HepG2 (cell line): ENCODE measurements around the gene MOV10L1. TPM values are rescaled to one million over a fixed set of nuclear protein-coding genes. Genes with fewer than 3 reads are reported as not detected.

Experiments used
- ATAC-seq: fragments of 200-7000 bp; cut with Tn5 transposase; 3 replicates; pipeline ENCODE4 v1.9.1; 2020; ENCODE audit warnings: mild to moderate bottlenecking, moderate library complexity
- BruUV-seq: library from RNA; stranded (reverse); fragments of 400-500 nt; replicated peaks from 2 replicates; lab custom pipeline; 2021; lab: Mats Ljungman, UMichigan
- CTCF ChIA-PET: fragments of 300-600 bp; formaldehyde crosslinking; extraction: SDS; loops from one replicate; lab custom pipeline; 2021; ENCODE audit warnings: low total read pairs, inconsistent platforms, low intra/inter-chr PET ratio; lab: Yijun Ruan, JAX
- POLR2A ChIA-PET: fragments of 350-600 bp; sonication (Branson Sonifier 250); formaldehyde crosslinking; loops from one replicate; lab custom pipeline; 2020; ENCODE audit warnings: antibody characterized with exemption, inconsistent platforms; lab: Yijun Ruan, JAX
- DNase-seq: peaks from one replicate; pipeline ENCODE4 v3.0.0-alpha.2; 2015; ENCODE audit warnings: low spot score
- FAIRE-seq: peaks from 3 replicates; lab custom pipeline; 2011; peaks lifted over from hg19 to GRCh38; lab: Jason Lieb, UNC
- H2AFZ ChIP-seq: one replicate; pipeline ENCODE4 v1.6.1; 2011; ENCODE audit warnings: low read length, inconsistent platforms
- H3K27ac ChIP-seq: fragments of 300-600 bp; 3 replicates; pipeline ENCODE4 v1.8.0; 2011; ENCODE audit warnings: mixed run types, mild to moderate bottlenecking, mixed read lengths, low read length, inconsistent platforms; ENCODE audit not compliant: insufficient read depth; ENCODE audit errors: extremely low read length
- H3K27me3 ChIP-seq, 2 experiments: fragments of 200-600 bp in 1 of 2; 2 replicates in 1 of 2; 3 replicates in 1 of 2; pipeline versions ENCODE4 v1.6.0 to v1.8.0; 2011; ENCODE audit warnings: low read length in 2 of 2, mild to moderate bottlenecking in 2 of 2, moderate library complexity in 2 of 2, inconsistent platforms in 1 of 2; ENCODE audit not compliant: insufficient read depth in 2 of 2, control insufficient read depth in 1 of 2
- H3K36me3 ChIP-seq, 2 experiments: fragments of 200-600 bp in 1 of 2; replicated peaks in 1 of 2; 2 replicates in 1 of 2; 3 replicates in 1 of 2; pipeline versions ENCODE4 v1.5.1 to v1.8.0; 2011; ENCODE audit warnings: low read length in 2 of 2, inconsistent platforms in 1 of 2; ENCODE audit not compliant: insufficient read depth in 2 of 2, control insufficient read depth in 1 of 2
- H3K4me1 ChIP-seq: 2 replicates; pipeline ENCODE4 v1.5.1; 2012; ENCODE audit warnings: low read length, inconsistent platforms; ENCODE audit not compliant: insufficient read depth
- H3K4me2 ChIP-seq: 2 replicates; pipeline ENCODE4 v1.6.0; 2011; ENCODE audit warnings: low read depth, low read length, inconsistent platforms
- H3K4me3 ChIP-seq, 3 experiments: fragments of 200-600 bp in 1 of 3; sonication (generic), shearing (Covaris generic) in 1 of 3; replicated peaks in 1 of 3; 2 replicates each; pipeline ENCODE4 v1.5.1; 2011 to 2016; ENCODE audit warnings: low read length in 3 of 3, inconsistent platforms in 2 of 3, low read depth in 2 of 3, mild to moderate bottlenecking in 2 of 3, control low read depth in 1 of 3, mixed read lengths in 1 of 3; ENCODE audit not compliant: insufficient read depth in 1 of 3
- H3K79me2 ChIP-seq: one replicate; pipeline ENCODE4 v1.6.1; 2011; ENCODE audit warnings: low read length, inconsistent platforms; ENCODE audit not compliant: insufficient read depth
- H3K9ac ChIP-seq: 2 replicates; pipeline ENCODE4 v1.6.0; 2011; ENCODE audit warnings: mild to moderate bottlenecking, low read depth, low read length, inconsistent platforms; ENCODE audit not compliant: insufficient read depth
- H3K9me3 ChIP-seq: 2 replicates; pipeline ENCODE4 v1.5.1; 2012; ENCODE audit warnings: mild to moderate bottlenecking, low read length
- H4K20me1 ChIP-seq: 2 replicates; pipeline ENCODE4 v1.6.0; 2011; ENCODE audit warnings: inconsistent platforms, mild to moderate bottlenecking, low read length, moderate library complexity; ENCODE audit not compliant: insufficient read depth
- KLF9 ChIP-seq: IDR thresholded peaks from 2 replicates; pipeline ENCODE4 v1.6.1; 2016; ENCODE audit warnings: low read depth
- NFE2L1 ChIP-seq: sonication (generic); formaldehyde crosslinking; IDR thresholded peaks from 2 replicates; pipeline ENCODE4 v1.4.0; 2020; ENCODE audit warnings: missing genetic modification reagents, mild to moderate bottlenecking, borderline replicate concordance
- RBM22 ChIP-seq: fragments of 200-400 bp; formaldehyde crosslinking; optimal IDR thresholded peaks from 2 replicates; pipeline ENCODE3; 2017; ENCODE audit warnings: mild to moderate bottlenecking, low read length, moderate library complexity
- THAP9 ChIP-seq: sonication (generic); formaldehyde crosslinking; IDR thresholded peaks from 2 replicates; pipeline ENCODE4; 2020; ENCODE audit warnings: missing genetic modification reagents, mild to moderate bottlenecking, borderline replicate concordance
- ZBTB33 ChIP-seq: sonication (generic); formaldehyde crosslinking; IDR thresholded peaks from 2 replicates; pipeline ENCODE4 v1.4.0; 2020; ENCODE audit warnings: missing genetic modification reagents
- ZMAT5 ChIP-seq: sonication (generic); formaldehyde crosslinking; IDR thresholded peaks from 2 replicates; pipeline ENCODE4 v1.5.0; 2020; ENCODE audit warnings: mild to moderate bottlenecking, low read depth, missing genetic modification reagents, borderline replicate concordance
- ZNF326 ChIP-seq: sonication (generic); formaldehyde crosslinking; IDR thresholded peaks from 2 replicates; pipeline ENCODE4 v1.4.0; 2020; ENCODE audit warnings: missing genetic modification reagents, borderline replicate concordance
- ZNF432 ChIP-seq: sonication (generic); formaldehyde crosslinking; IDR thresholded peaks from 2 replicates; pipeline ENCODE4 v1.5.0; 2020; ENCODE audit warnings: missing genetic modification reagents, mild to moderate bottlenecking, borderline replicate concordance
- ZNF549 ChIP-seq: sonication (generic); formaldehyde crosslinking; IDR thresholded peaks from 2 replicates; pipeline ENCODE4 v1.5.0; 2020; ENCODE audit warnings: missing genetic modification reagents
- ZNF589 ChIP-seq: sonication (generic); formaldehyde crosslinking; conservative IDR thresholded peaks from 2 replicates; pipeline ENCODE4 v1.8.0; 2022; ENCODE audit warnings: mild to moderate bottlenecking, moderate library complexity, missing genetic modification reagents
- ZNF878 ChIP-seq: sonication (generic); formaldehyde crosslinking; IDR thresholded peaks from 2 replicates; pipeline ENCODE4 v1.8.1; 2023; ENCODE audit warnings: mild to moderate bottlenecking, missing genetic modification reagents, moderate library complexity
- ZSCAN31 ChIP-seq: sonication (generic); formaldehyde crosslinking; IDR thresholded peaks from 2 replicates; pipeline ENCODE4 v1.5.0; 2020; ENCODE audit warnings: low read depth, mild to moderate bottlenecking, missing genetic modification reagents
- WGBS: methylation state at CpG from one replicate; pipeline ENCODE4 v1.1.6; 2017; ENCODE audit warnings: low lambda C conversion rate; 5-methylcytosine and 5-hydroxymethylcytosine counted together
- in situ Hi-C: cut with HindIII; loops from 2 replicates; pipeline ENCODE4 v1.10.0; 2017; ENCODE audit warnings: low pct_unique_long_range_greater_than_20kb; ENCODE audit not compliant: extremely low pct_ligation_motif_present
- intact Hi-C: fragments of 100-400 bp; cut with micrococcal nuclease; formaldehyde crosslinking; loops from one replicate; pipeline ENCODE4 v1.10.0; 2022; ENCODE audit not compliant: unreplicated experiment
- polyA plus RNA-seq, 8 experiments: library from polyadenylated mRNA; depleted of rRNA in 3 of 8; stranded (reverse) in 7 of 8; unstranded in 1 of 8; fragments of >200 nt; fragmentation: Illumina TruSeq in 4 of 8; extraction: Trizol in 4 of 8; gene quantifications; 2 replicates each; pipeline versions ENCODE4 v1.2.1 to v1.2.3, GENCODE V29; 2011 to 2016; ENCODE audit warnings: low read depth in 4 of 8, missing spikeins in 1 of 8, mixed read lengths in 1 of 8; ENCODE audit not compliant: insufficient read depth in 1 of 8
- total RNA-seq, 5 experiments: library from RNA; depleted of rRNA; stranded (reverse); fragments of >200 nt; fragmentation: Illumina TruSeq; extraction: Trizol; gene quantifications; 2 replicates each; pipeline ENCODE4 v1.2.3, GENCODE V29; 2016; ENCODE audit warnings: low read depth in 1 of 5

The MOV10L1 gene
- total and polyA plus RNA-seq, 2 of the 13 experiments (the other 11 are each of a cell fraction or from before 2014, with no cell fraction given) = 0.11 to 0.12 TPM

- Histone ChIP-seq H3K36me3 (peaks cover 8 to 17% of the 10 kb centered on the region in 2 experiments; a peak in 4 of 5 replicates), H3K9me3 (no peaks in the 10 kb centered on the region), H3K4me3 (no peak overlapping the region), H3K4me1 (peaks cover 21% of the 10 kb centered on the region), H3K9ac (no peak overlapping the region), H3K79me2 (peaks cover 18% of the 10 kb centered on the region), H2AFZ (no peak overlapping the region), H3K4me2 (no peak overlapping the region), H3K27ac (no peak overlapping the region), H3K27me3 (no peaks in the 10 kb centered on the region), H4K20me1 (peaks cover 2% of the 10 kb centered on the region; the same call in 1 of the 2 replicates)
- in situ Hi-C loops = no loop called here
- no TSS peak for BruUV-seq
- TF ChIP-seq KLF9 (no peak), ZBTB33 (CRISPR knock-in tag) (peak; percentile 81)
- WGBS = 95% methylated on average over 13 of the region's 20 CpGs
- intact Hi-C loops = no loop called here
- POLR2A ChIA-PET = no interaction called here
- no peak for DNase-seq
- CTCF ChIA-PET = no interaction called here
- FAIRE-seq = no peak
- no peak for ATAC-seq
Observed at GRCh38 chr22:50189184-50189848, 99.5 kb downstream of the MOV10L1 start.

- peaks cover 12 to 22% of the 10 kb centered on the region in 2 experiments; a peak in 4 of 5 replicates for H3K36me3 ChIP-seq
- peaks cover 16% of the 10 kb centered on the region for H3K4me1 ChIP-seq
- no TSS peak for BruUV-seq
- CTCF ChIA-PET = no interaction called here
- peaks cover 2% of the 10 kb centered on the region; the same call in 1 of the 2 replicates for H4K20me1 ChIP-seq
- TF ChIP-seq ZMAT5 = no peak
- TF ChIP-seq ZNF432 (CRISPR knock-in tag) = no peak
- TF ChIP-seq NFE2L1 (CRISPR knock-in tag) = no peak
- no peak for TF ChIP-seq ZSCAN31 (CRISPR knock-in tag)
- TF ChIP-seq THAP9 (CRISPR knock-in tag) = no peak
- no peak for TF ChIP-seq ZNF878
- TF ChIP-seq ZNF549 (CRISPR knock-in tag) = no peak
- TF ChIP-seq ZNF326 (CRISPR knock-in tag) = no peak
- TF ChIP-seq ZNF589 (CRISPR knock-in tag) = no peak
- no peak for TF ChIP-seq RBM22
- no peak for TF ChIP-seq KLF9
- H3K9ac ChIP-seq = no peak overlapping the region
- peaks cover 18% of the 10 kb centered on the region for H3K79me2 ChIP-seq
- no peaks in the 10 kb centered on the region for H3K9me3 ChIP-seq
- POLR2A ChIA-PET = no interaction called here
- FAIRE-seq = no peak
- no peak overlapping the region for H2AFZ ChIP-seq
- no peak for DNase-seq
- H3K27ac ChIP-seq = no peak overlapping the region
- H3K4me3 ChIP-seq = no peak overlapping the region
- 91% methylated on average over 4 of the region's 4 CpGs for WGBS
- H3K4me2 ChIP-seq = no peak overlapping the region
- intact Hi-C loops = no loop called here
- no peak for ATAC-seq
- no peaks in the 10 kb centered on the region for H3K27me3 ChIP-seq
- in situ Hi-C loops = no loop called here
Observed at GRCh38 chr22:50189849-50190181, 100.0 kb downstream of the MOV10L1 start.
